Activated CD4-positive, CD25-positive, alpha-beta regulatory T cell treated with anti-CD3 and anti-CD28 coated beads, Interleukin-2, amount 50 U/mL, for 72 hours (primary cell): Measurements from ENCODE around the gene NFIA.

ENCODE experiments used
- DNase-seq: peaks from one replicate; pipeline ENCODE4 v3.0.0; 2021

The NFIA gene

DNA sequence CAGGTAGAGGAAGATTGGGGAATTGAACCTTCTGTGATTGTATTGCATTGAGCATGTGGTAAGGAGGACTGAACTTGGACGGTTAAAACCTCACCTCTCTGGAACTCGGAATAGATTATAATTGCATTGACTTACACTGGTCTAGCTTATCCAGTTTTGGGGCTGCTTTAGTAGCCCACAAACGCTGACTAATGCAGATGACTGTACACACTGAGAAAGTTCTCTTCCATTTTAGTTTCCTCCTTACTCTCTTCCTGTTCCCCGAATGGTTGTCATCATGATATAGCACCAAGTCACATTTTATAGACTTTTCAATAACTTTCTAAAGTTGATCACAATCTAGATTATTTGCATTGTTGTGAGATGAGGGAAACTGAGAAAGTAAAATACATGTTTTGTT lies 78.2 kb downstream of the NFIA start:
- no peak for DNase-seq

DNA sequence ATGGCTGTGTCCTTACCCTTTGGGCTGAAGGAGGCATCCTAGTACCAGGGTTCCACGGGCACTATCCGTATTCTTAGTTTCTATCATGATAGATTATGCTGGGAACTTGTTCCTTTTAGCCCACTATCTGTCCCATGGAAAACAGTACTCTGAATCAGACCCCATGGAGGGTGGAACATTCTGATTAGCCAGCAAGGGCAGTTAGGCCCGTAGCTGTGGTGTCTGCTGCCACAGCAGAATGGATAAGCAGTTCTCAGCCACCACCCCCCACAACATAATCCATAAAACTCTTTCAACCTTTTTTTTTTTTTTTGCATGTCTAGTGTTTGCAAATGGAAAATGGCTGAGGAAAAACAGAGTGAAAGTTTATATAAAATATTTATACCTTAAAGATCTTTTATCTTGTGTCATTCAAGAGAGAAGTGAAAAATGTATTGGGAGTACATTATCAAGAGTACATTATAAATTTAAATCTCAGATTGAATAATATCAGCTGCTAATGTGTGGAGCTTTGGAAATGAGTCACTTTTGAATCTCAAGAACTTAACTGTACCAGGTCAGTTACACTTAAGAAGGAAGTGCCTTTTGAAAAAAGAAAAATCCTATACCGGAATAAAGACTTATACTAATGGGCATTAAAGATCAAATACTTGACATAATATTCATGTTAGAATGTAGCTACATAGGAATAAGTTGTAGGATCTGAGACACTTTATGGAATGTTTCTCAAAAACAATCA lies 80.3 kb downstream of the NFIA start:
- no peak for DNase-seq

DNA sequence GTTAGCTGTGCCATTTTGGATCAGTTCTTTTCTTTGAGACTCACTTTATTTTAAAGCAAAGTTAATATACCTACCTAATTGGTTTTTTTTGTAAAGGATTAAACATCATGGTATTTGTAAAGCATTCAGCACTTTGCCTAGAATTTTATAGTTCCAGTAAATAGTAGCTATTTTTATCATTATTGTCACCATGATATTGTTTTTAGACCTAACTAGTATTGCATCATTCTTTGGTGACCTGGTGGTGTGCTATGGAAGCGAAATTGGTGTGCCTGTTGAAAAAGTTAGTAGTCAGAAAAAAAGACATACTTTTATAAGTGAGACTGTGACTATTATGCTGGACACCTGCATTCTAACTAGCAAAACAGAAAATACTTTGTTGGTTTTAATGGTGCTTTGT lies 81.0 kb downstream of the NFIA start:
- no peak for DNase-seq

DNA sequence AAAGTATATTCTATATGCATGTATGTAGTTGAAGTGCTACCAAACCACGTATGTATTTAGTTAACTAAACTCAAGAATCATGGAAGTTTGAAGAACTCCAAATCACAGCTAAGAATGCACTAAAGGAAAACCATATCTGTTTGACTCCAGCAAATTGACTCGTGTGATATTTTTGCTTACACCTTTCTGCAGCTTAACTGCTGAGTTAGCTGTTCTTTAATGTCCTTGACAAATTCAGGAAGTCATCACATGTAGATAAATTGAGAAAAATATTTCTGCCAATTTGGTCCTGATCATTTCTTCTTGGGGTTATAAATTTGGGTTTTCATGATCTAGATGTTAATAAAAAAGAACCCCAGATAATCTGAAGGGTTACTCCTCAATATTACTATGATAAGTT lies 83.0 kb downstream of the NFIA start:
- DNase-seq, result no peak

DNA sequence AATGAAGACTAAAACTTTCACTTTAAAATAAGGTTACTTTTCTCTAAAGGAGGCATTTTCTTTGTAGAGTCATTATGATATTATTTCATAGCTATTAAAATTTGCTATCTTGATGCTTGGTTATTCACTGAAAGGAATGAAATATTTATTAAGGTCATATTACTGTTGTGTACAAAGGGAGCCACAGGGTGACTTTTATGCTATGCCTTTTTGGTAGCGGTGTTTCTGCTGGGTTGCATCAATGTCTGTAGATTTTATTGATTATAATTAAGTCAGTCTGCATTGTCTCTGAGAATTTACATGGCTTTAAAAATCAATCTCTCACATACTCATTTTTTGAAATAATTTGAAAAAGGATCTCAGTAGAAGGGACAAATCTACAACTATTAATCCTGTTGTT lies 84.9 kb downstream of the NFIA start:
- no peak for DNase-seq

DNA sequence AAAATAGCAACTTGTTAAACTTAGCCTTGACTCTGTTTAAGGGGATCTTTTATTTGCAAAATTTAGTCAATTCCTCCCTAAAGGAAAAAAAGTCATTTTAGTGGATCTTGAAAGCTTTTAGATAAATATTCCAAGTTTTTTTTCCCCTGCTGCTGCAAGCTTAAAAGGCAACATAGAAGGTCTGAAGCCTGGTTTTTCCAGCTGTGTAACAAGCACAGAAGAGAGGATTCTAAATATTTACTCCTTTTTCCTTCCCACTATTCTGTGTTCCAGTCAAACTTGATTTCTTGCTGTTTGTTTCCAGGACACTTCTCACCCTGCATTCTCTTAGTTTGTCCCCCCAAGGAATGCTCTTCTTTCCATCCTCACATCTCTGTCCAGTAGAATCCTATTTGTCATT lies 86.7 kb downstream of the NFIA start:
- DNase-seq, result no peak

DNA sequence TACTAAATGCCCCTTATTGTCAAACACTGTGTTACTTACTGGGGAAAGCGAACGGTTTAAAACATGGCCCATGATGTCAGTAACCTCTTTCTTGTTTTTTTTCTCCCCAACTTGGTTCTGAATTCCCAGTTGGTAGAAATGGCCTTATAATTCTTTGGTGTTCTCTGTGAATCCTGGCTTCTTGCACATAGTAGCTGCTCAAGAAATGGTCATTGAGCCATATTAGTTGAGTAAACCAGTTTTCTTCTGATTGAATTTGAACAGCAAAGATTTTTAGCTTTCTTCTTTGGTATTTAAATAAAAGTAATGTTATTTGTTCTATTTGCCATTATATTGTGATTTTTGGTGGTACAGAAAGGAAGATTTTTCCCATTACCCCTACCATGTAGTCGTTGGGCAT lies 87.3 kb downstream of the NFIA start:
- no peak for DNase-seq

DNA sequence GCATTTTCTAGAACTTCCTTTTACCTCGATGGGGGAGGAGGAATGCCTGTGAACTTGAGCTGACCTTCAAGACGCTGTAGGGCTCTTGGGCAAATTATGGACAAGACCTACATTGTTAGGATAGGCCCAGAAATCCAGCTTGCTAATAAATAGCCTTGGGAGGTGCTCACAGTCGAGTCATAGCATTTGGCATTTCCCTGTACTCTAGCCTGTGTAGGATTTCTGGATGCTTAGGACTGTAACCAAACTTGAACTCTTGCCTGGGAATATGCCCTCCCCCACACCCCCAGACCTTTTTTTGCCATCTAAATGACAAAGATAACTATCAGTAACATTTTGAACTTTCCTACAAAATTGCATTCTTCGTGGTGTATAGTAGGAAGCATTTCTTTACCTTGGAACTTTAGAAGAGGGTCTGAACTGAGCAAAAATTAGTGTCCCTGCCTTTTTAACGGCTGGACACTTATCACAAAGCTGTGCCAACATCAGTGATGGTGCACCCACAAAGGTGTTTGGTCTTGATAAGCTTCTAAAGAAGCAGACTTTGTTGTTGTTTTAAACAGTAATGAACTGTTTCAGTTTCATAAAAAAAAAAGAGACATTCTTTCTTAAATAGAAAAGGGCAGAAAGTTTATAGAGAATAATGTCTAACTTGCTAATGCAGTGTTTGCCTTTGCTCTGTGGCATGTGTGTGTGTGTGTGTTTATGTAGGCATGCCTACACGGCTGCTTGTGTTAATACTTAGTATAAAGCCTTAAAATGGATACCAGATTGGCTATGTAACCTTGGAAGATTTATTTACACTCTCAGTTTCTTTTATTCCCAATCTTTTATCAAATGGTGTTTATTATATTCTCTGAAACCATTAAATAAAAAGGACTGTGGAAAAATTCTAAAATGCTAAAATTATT lies 88.2 kb downstream of the NFIA start:
- no peak for DNase-seq

DNA sequence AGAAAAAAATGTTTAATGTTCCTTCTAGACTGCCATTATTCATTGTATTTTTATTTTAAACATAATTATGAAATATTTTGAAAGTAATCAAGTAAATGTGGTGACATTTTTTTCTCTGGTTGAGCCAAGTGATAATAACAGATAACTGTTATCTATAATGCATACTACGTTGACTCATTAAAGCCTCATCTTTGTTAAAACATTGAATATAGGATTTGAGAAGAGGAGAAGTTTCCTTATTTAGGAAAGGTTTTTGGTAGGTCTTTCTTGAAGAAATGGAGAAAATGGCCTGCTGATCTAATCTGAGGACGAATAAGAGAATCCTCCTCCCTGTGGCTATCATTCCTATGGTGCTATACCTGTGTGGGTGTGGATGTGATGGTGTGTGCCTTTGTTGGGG lies 89.0 kb downstream of the NFIA start:
- no peak for DNase-seq

DNA sequence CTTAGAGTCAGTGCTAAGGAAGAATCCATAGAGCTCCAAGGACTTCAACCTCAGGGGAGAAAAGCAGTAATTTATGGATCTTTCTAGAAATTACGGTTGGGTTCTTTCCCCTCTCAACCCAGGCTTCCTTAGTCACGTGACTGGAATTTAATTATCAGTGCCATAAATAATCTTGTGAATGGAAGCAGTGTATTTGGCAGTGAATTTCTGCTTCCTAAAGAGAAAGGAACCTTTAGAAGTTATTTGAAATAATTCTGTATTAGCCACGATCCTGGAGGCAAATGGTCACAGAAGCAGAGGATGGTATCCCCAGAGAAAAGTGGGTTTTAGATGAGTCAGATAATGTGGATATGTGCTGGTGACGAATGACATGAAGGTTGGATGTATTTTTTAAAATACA lies 89.6 kb downstream of the NFIA start:
- no peak for DNase-seq

DNA sequence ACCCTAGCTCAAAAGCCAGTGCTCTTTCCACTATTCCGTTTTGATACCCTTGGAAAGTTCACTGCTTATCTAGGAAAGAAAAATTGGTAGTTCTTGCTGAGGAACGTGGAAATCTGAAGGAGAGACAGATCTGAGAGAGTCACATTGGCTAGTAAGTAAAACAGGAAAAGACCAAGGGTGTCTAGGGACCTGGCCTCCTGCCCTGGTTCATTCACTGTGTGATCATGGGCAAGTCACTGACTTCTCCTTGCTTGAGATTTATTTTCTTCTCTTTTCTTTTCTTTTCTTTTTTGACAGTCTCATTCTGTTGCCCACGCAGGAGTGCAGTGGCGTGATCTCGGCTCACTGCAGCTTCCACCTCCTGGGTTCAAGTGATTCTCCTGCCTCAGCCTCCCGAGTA lies 90.8 kb downstream of the NFIA start:
- no peak for DNase-seq

DNA sequence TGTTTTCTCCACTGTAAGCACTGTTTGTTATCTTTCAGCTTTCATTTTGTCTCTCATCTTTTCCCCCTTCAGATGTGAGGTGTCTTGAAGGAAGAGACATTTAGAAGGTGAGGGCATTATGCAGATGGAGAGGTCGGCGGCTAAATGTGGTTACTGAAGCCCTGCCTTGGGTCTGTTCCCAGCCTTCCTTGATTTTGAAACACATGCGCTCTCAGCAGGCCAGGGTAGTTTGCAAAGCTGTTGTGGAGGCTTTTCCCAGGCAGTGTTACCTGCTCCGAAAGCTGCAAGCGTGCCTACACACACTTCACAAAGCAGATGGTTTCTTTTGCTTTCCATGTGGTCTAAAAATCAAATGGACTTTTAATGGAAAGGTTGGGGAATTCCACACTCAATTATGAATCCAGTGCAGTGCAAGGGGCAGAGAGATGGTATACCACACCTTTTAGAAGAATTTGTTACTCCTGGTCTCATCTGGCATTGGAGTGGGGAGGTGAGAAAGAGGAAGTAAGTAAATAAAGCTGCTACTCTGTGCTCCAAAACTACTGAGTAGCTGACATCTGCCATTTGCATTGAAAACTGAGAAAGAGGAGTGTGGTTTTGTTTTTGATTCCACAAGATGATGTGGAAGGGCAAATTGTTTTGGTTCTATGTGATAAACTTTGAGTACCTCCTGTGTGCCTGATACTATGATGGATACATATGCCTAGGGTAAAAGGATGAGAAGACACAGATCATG lies 91.9 kb downstream of the NFIA start:
- no peak for DNase-seq

DNA sequence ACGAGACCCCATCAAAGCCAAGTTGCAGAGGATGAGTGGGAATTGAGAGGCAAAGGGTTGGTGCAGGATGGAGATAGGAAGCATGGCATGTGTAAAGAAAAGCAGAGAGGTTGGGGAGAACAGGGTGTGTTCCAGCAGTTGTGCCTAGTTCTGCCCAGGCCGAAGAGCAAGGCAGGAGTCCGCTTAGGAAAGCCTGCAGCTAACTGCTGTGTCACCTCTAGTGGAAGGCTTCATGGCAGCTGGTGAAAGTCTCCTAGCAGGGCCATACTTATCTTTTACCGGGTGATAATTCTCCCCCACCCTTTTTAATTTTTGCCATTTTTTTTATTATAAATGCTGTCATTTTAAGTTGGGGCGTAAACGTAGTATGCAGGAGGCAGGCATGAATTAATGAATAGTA lies 93.6 kb downstream of the NFIA start:
- DNase-seq, result no peak

DNA sequence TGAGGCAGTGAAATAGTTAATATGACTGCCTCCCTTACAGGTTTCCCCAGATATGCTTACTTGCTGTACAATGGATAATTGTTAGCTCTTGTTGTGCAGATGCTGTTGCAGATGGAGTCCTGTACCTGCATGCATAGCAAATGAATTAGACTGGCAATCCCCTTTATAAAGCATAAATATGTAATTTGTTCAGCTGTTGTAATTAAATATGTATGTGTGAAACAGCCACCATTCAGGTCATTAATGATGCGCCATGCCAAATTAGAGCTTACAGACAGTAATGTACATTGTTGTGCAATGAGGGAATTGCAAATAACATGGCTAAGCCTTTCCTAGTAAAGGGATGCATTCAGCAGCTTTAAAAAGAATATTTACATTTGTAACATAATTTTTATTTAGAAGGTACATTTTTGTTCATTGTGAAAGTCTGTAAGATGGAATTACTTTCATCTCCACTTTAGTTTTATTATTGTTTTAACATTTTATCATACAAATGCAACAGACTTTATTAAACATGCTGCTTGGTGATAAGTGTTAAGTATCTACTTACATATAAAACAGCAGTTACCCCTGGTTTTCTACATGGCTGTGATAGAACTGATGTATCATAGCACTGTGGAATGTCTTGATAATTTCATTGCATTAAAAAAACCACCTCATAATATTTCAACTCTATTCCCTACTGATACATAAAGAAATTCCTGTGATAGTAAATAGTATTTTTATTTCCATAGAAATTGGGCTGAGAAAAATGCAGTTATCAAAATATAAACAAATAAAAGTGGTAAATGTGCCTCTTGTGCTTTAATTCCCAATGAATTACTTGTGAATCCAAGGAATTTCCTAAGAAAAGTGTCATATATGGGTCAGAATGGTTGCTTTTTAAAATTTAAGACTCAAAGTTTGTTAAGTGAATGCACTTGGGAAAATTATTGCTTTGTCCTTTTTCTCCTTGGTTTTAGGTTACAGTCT lies 99.0 kb downstream of the NFIA start:
- DNase-seq, result no peak

DNA sequence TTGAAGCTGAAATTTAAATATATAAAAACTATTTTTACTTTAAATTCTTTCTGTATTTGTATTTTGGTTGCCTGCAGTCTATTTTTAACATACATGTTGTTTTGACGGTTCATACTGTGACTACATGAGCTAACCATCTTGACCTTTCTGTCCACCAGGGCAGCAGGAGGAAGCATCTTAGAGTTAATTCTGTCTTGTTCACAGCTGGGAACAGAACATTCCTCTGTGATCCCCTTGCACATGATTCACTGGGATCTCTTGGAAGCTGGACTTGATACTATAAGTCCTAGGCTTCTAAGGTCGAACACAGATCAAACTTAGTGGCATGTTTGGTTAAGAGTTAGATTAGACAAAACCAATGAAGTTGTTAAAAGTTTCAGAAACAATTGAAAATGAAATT lies 99.7 kb downstream of the NFIA start:
- DNase-seq, result no peak

DNA sequence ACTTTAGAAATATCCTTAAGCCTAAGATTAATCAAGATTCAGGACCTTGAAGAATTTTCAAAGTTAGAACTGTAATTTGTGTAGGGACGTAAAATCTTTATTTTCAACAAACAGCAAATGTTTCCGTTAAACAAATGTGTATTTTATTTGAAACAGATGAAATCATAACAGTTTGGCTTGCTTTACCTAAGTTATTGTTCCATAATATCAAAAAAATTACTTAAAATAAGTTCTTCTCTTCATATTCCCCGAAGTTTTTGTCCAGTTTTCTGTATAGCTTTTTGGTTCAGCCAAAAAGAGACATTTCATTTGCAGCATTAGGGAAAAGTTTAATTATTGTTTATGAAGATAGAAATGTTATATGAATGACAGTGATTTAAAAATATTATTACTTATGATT lies 100.1 kb downstream of the NFIA start:
- DNase-seq, result no peak

DNA sequence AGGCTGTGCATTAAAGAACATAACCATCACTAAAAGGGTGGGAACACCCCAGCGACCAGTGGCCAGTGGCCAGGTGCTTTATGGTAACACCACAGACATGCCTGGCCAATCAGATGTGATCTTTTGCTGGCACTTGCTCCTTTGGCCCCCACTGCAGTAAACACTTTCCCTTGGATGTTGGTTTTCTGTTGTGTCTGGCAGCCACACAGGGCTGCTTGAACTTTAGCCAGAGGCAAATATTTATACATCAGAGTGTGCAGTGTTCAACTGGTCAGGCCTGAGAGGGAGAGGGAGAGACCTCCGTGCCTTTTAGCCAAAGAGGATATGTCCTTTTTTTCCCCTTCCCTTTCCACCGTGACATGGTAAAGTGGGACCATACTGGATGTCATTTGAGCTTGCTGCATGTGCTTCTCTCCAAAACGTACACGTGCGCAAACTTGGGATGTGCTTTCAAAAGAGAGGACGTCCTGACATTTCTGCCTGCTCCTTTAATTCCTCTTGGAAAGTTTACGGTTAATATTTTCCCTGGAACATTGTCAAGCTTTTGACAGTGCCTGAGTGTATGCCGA lies 101.2 kb downstream of the NFIA start:
- no peak for DNase-seq

DNA sequence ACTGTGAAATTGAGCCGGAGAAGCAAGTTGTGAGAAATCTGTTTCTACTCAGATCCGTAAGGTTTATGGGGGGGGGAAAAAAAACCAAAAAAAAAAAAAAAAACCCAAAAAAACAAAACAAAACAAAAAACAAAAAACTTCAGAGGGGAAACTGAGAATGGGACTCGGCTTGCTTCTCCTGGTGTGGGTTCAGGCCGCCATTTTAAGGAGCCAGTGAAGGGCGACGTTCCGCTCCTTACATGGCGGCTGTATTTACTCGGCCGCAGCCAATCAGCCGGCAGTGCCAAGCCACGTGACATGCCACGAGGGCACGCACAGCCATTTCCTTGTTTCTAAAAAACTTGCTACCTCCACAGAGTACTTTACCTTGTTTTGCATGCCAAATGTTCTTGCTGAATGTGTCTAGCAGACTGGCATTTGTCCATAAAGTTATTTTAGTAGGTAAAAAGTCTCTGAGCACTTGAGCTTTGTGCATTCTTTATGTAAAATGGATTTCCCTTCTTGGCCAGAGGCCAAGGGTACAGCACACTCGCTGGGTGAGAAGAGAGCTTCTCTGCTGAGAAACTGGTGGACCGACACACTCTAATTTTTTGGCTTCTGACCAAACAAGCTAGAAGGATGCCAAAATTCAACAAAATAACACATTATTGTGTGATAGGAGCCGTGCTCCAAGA lies 101.8 kb downstream of the NFIA start:
- no peak for DNase-seq

DNA sequence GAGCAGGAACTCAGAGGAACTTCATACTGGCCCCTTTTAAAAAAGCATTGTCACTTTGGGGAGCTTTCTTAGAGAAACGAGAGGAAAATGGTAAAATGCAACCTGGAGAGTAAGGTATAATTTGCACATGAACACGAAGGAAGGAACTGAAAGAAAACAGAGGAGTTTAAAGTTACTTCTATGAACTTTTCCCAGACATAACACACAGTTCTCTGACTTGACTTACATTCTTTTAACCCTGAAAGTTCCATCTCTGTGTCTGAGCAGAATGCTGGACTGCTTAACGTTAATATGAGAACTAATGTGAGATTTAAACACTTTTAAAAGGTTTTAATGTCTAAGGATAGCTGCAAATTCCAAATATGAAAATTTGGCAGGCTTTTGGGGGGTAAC lies 102.3 kb downstream of the NFIA start:
- DNase-seq, result no peak

DNA sequence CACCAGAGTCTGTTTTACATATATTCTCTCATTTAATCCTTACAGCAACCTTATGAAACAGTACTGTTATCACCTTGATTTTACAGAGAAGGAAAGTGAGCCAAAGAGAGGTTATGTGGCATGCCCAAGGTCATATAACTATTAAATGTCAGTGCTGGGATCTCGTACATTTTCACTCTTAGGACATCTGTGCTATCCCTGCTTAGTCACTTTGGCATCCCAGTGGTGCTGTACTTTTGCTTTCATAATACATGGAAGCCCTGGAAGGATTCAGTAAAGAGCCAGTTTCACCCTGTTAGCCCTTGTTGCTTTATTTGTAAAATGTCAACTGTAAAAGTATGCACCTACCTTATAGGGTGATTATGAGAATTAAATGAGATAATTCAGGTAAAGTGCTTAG lies 104.4 kb downstream of the NFIA start:
- no peak for DNase-seq

DNA sequence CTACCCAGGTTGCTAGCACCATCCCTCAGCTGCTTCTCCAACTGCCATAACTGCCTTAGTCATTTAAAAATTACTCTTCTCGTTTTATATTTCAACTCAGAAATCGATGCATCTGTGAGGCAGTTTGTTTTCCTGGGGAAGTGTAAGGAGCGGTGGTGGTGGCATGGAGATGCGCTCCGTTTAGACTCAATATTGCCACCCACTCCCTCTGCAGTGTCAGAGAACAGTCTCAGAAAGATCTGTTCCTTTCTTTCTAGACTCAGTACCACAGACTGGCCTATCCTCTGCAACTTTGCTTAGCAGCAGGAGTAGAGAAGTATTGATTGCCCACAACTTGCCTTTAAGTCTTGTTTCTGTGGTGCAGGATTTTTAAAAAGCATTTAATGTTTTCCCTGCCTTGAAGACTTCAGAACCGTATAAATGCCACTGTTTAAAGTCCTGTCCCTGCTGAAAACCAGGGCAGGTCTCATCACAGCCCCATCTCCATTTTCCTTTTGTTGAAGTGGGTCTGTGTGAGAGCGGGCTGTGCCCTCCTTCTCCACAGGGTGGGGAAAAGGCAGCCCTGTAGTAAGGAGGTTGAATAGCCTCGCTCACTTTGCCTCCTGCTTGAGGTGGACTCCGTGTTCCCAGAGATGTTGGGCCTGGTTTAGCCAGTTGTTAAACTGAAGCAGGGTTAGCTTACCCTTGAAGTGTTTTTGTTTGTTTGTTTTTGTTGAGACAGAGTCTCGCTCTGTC lies 105.2 kb downstream of the NFIA start:
- no peak for DNase-seq
